Measurements from ENCODE around the gene LUZP1.
A peak's percentile ranks its signal among the peaks of the same experiment; 100 is the strongest.
"Not testable (repeated sequence)": the region's sequence is repeated elsewhere in the genome, so short reads cannot be mapped to it uniquely, and the experiment has no call there.

LUZP1 gene

DNA sequence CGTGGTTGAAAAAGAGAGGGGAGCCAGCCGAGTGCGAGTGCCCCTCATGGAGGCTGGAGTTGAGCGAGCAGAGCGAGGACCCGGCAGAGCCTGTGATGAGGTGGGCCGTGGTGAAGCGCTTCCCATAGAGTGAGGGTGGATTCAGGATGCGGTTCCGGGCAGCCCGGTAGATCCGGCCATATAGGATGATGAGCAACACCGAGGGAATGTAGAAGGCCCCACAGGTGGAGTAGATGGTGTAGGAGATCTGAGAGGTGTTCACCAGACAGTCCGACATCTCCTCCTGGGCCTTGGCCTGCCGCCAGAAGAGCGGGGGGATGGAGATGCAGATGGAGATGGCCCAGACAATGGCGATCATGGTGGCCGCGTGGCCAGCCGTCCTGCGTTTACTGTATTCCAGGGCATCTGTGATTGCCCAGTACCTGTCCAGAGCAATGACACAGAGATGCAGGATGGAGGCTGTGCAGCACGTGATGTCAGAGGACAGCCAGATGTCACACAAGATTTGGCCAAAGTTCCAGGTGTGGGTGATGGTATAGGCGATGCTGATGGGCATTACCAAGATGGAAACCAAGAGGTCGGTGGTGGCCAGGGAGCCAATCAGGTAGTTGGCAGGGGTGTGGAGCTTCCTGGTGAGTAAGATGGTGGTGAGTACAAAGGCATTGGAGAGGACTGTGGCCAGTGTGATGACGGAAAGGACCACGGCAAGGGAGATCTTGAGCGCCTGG is 24.9 kb upstream of the LUZP1 start:
- no peak for DNase-seq
- in situ Hi-C loops (cut with HindIII; ENCODE audit: low pct_ligation_motif_present, low pct_unique_long_range_greater_than_20kb, low sequenced_read_pairs), result no loop called here

GRCh38 chr1:23191199-23191598 is 22.5 kb upstream of the LUZP1 start:
- in situ Hi-C loops (cut with HindIII; ENCODE audit: low pct_ligation_motif_present, low pct_unique_long_range_greater_than_20kb, low sequenced_read_pairs), result no loop called here
- no peak for DNase-seq

DNA sequence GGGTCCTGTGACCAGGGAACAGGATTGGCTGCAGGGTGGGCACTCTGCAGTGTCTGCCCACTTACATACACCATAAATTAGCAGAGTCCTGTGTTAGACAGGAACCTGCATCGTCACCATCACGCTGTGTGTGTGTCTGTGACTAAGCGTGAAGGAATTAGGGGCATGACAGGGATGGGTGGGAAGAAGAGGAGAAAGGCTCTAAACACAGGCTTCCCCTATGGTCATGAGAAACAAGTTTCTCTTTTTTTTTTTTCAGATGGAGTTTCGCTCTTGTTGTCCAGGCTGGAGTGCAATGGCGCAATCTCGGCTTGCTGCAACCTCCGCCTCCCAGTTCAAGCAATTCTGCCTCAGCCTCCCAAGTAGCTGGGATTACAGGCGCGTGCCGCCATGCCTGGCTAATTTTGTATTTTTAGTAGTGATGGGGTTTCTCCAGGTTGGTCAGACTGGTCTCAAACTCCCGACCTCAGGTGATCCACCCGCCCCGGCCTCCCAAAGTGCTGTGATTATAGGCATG is 20.3 kb upstream of the LUZP1 start:
- peak; percentile 88 for DNase-seq
- in situ Hi-C loops (cut with HindIII; ENCODE audit: low pct_ligation_motif_present, low pct_unique_long_range_greater_than_20kb, low sequenced_read_pairs), result not testable (repeated sequence)

DNA sequence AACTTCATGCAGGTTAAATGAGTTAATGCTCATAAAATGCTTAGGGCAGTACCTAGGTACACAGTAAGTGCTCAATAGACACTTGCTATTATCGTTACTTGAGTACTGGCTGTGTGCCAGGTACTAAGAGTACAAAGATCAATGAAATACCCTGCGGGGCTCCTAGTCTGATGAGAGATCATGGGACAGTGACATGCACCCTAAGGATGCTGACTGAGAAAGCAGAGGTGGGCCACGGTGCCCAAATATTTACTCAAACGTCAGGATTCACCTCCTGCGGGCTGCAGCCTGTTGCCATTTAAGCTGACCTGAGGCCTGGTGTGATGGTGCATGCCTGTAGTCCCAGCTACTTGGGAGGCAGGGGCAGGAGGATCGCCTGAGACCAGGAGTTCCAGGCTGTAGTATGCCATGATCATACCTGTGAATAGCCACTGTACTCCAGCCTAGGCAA is 19.8 kb upstream of the LUZP1 start:
- DNase-seq, result no peak
- in situ Hi-C loops (cut with HindIII; ENCODE audit: low pct_ligation_motif_present, low pct_unique_long_range_greater_than_20kb, low sequenced_read_pairs), result no loop called here

GRCh38 chr1:23187637-23188036 is 19.0 kb upstream of the LUZP1 start:
- in situ Hi-C loops (cut with HindIII; ENCODE audit: low pct_ligation_motif_present, low pct_unique_long_range_greater_than_20kb, low sequenced_read_pairs), result no loop called here
- DNase-seq, result no peak

- in situ Hi-C loops (cut with HindIII; ENCODE audit: low pct_ligation_motif_present, low pct_unique_long_range_greater_than_20kb, low sequenced_read_pairs), result no loop called here
- no peak for DNase-seq
Observed at GRCh38 chr1:23185381-23185780, 16.7 kb upstream of the LUZP1 start.

DNA sequence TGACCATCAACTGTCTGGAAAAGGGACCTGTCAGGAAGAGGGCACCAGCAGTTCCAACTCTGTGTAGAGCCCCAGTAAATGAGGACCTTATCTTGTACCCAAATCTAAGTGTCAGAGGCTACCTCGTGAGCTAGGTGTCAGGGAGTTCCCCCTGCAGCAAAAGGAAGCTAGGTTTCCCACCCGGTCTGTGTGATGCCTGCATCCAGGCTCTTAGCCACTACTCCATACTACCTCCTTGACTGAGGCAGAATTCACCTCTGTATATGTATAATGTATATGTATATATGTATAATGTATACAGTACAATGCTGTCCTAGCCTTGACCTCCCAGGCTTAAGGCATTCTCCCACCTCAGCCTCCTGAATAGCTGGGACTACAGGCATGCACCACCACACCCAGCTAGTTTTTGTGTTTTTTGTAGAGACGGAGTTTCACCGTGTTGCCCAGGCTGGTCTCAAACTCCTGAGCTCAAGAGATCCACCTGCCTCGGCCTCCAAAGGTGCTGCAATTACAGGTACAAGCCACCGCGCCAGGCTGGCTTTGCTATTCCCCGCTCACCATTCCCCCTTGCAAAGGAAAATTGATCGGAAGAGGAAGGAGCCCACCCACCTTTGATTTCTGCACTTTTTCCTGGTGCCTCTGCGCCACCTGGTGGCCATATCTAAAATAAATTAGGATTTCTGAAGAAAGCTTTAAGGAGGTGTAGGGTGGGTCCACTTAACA is 15.7 kb upstream of the LUZP1 start:
- in situ Hi-C loops (cut with HindIII; ENCODE audit: low pct_ligation_motif_present, low pct_unique_long_range_greater_than_20kb, low sequenced_read_pairs), result loop anchor here (5.0 kb wide), 1 partner anchor 72 kb away; no protein-coding TSS in a partner anchor
- DNase-seq, result peak; percentile 36

DNA sequence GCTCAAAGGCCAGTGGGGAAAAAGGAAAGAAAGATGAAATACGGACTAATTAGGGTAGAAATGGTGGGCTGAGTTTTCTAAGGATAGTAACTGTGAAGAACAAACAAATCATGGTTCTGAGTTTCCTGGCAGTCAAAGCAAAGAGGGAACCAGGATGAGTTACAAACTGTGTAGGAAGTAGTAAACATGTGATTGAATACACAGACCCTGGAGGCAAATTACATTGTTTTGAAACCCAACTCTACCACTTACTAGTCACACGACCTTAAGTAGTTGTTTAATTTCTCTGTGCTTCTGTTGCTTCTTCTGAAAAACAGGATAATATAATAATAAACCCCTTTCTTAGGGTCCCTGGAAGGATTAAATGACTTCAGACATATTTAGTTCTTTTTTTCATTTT is 11.2 kb upstream of the LUZP1 start:
- in situ Hi-C loops (cut with HindIII; ENCODE audit: low pct_ligation_motif_present, low pct_unique_long_range_greater_than_20kb, low sequenced_read_pairs), result loop anchor here (5.0 kb wide), 1 partner anchor 68 kb away; no protein-coding TSS in a partner anchor
- no peak for DNase-seq

DNA sequence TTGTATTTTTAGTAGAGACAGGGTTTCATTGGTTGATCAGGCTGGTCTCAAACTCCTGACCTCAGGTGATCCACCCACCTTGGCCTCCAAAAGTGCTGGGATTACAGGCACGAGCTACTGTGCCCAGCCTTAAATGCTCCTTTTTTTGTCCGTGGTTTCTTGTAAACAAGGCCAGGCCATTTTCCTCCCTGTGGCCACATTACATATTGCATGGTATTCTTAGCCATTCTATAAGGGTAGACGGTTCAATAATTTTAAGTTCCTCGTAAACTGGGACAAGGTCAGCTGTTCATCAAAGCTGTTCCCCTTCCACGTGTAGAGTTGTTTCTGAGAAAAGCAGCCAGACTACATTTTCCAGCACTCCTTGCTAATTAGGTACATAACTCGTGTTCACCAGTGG is 10.3 kb upstream of the LUZP1 start:
- no peak for DNase-seq
- in situ Hi-C loops (cut with HindIII; ENCODE audit: low pct_ligation_motif_present, low pct_unique_long_range_greater_than_20kb, low sequenced_read_pairs), result no loop called here

DNA sequence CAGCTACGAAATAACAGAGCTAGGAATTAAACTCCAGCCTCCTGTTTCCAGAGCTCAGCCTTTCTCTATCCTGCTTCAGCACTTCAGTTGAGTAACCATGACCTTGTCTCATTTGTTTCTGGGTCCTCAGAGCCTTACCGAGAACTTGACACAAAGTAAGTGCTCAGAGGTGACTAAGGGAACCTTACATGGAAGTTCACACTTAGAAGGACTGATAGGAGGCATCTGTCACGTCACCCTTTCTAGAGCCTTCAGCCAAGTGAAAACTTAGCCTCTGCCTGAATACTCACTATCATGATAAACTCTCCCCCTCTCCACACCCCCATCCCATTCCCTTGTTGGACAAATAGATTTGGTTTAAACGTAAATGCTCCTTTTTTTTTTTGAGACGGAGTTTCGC is 9.8 kb upstream of the LUZP1 start:
- DNase-seq, result no peak
- in situ Hi-C loops (cut with HindIII; ENCODE audit: low pct_ligation_motif_present, low pct_unique_long_range_greater_than_20kb, low sequenced_read_pairs), result no loop called here

DNA sequence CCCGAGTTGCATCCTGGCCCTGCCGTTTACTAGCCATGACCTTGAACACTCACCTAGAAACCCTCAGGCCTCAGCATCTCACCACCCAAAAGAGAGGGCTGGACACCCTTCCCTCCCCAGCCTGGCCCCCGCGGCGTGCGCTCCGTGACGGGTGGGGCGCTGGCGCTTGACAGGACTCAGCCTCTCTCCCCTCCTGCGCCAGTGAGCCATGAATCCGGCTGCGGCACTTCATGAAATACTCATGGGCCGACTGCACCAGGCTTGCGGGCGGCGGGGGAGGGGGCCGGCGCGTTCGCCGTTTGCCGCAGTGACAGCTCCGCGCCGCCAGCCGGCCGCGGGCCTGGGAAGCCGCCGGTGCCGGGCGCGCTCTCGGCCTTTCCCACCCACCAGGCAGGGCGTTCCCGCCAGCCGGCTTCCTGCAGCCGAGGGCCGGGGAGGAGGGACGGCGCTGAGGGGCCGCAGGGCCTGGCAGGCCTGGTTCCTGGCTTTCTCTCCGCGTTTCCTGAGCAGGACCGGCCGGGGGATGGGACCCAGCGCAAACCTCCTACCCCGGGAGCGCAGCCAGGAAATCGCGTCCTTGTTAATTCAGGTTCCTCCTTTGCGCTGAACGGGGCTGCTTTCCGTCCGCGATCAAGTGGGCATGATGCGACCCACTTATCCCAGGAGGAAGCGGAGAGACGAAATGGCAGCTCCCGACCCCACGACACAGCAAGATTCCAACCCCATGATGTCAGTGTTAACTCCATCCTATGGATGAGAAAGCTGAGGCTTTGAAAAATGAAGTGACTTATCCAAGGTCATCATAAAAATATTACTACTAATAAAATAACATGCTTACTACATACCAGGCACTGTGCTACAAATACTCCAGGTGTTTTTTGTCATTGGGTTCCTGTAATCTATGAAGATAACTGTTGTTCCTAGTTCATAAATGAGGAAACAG is 9.1 kb upstream of the LUZP1 start:
- in situ Hi-C loops (cut with HindIII; ENCODE audit: low pct_ligation_motif_present, low pct_unique_long_range_greater_than_20kb, low sequenced_read_pairs), result no loop called here
- DNase-seq, result peak; percentile 74

DNA sequence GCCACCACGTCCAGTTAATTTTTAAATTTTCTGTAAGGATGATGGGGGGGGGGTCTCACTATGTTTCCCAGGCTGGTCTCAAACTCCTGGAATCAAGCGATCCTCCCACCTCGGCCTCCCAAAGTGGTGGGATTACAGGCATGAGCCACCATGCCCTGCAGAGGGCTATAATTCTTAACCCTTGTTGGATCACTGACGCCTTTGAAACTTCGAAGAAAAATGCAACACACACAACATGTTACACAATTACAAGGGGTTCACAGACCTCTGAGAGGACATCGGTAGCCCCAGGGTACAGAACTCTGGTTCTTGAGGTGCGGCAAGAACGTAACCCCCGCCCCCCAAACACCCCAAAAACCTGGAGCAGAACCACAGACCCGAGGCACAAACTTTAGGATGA is 8.4 kb upstream of the LUZP1 start:
- DNase-seq, result no peak
- in situ Hi-C loops (cut with HindIII; ENCODE audit: low pct_ligation_motif_present, low pct_unique_long_range_greater_than_20kb, low sequenced_read_pairs), result no loop called here

DNA sequence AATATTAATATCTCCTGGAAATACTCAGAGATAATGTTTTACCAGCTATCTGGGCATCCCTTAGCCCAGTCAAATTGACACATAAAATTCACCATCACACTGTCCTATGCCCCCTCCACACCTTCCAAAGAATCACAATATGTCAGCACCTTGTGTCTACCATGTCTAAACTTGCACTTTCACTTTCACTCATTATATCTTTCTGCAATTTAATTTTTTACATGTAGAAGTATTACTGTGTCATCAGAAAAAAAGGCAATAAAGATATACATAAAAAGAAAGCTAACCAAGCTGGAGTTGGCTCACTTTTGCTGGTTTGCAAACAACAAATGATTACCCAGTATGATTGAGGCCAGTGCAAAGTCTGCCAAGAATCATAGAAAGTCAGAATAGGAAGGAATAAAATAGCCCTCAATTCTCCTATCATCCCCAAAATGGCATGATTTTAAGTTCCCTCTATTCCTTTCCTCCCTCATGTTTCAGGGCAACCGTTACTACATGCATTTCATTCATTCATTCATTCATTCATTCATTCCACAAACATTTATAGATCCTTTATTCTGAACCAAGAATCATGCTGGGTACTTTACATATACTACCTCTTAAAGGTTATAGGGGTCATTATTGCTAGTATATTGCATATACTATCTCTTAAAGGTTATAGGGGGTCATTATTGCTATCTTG is 5.9 kb upstream of the LUZP1 start:
- in situ Hi-C loops (cut with HindIII; ENCODE audit: low pct_ligation_motif_present, low pct_unique_long_range_greater_than_20kb, low sequenced_read_pairs), result no loop called here
- no peak for DNase-seq

DNA sequence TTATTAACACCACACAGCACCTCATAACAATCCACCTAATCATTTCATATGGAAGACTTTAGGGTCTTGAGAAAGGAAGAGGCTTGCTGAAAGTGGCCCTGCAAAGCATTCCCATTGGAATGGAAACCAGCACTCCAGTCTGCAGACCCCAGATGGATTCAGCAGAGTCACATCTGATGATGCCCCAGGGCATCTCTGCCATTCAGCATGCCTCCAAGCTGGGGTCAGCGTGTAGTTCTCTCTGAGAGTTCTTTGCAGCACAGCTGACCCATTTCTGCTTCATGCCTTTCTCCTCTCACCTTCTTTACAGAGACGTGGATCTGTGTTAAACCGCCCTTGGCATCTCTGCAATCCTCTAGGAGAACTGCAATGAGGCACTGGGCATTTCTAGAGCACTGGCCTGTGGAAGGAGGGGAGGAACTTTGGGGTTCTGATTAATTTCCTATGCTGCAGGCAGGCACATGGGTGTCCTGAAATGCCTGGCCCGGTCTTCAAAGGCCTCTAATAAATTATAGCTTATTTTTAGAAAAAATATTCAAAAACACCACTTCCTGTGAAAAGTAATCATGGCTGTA is 2.6 kb upstream of the LUZP1 start:
- DNase-seq, result no peak
- in situ Hi-C loops (cut with HindIII; ENCODE audit: low pct_ligation_motif_present, low pct_unique_long_range_greater_than_20kb, low sequenced_read_pairs), result no loop called here

- no peak for DNase-seq
- in situ Hi-C loops (cut with HindIII; ENCODE audit: low pct_ligation_motif_present, low pct_unique_long_range_greater_than_20kb, low sequenced_read_pairs), result no loop called here
Observed at GRCh38 chr1:23169727-23170335, 1.2 kb upstream of the LUZP1 start.

DNA sequence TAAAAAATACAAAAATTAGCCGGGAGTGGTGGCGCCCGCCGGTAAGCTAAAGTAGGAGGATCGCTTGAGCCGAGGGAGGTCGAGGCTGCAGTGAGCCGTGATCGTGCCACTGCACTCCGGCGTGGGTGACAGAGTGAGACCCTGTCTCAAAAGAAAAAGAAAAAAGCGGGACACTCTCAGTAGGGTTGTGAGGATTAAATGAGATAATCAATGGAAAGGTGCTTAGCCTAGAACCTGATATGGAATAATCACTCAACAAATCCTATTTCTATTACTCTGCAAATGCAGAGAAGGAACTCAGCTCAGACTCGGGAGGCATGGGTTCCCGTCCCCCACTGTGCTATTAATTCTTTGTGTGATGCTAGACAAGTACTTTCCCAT is 529 bp upstream of the LUZP1 start:
- DNase-seq, result no peak
- in situ Hi-C loops (cut with HindIII; ENCODE audit: low pct_ligation_motif_present, low pct_unique_long_range_greater_than_20kb, low sequenced_read_pairs), result no loop called here

- in situ Hi-C loops (cut with HindIII; ENCODE audit: low pct_ligation_motif_present, low pct_unique_long_range_greater_than_20kb, low sequenced_read_pairs), result no loop called here
- no peak for DNase-seq
Observed at GRCh38 chr1:23168079-23168444, 594 bp downstream of the LUZP1 start.
